Esophagus squamous epithelium (tissue), 5 donors: ENCODE results near the gene TROAP. TPM values are rescaled to one million over a fixed set of nuclear protein-coding genes. Genes with fewer than 3 reads are reported as not detected.
"Not testable (repeated sequence)": the region's sequence is repeated elsewhere in the genome, so short reads cannot be mapped to it uniquely, and the experiment has no call there.

Source experiments
- DNase-seq: peaks from one replicate; lab custom pipeline; 2025; lab: John Stamatoyannopoulos, UW
- H3K27ac ChIP-seq, 4 donors: fragments of 200-600 bp; sonication (generic); one replicate each; pipeline ENCODE4 v1.5.1; 2016 to 2019; ENCODE audit warnings: mild to moderate bottlenecking in 1 of 4
- H3K27me3 ChIP-seq, 4 donors: fragments of 200-600 bp; sonication (generic); 1 replicate in 3 of 4; 2 replicates in 1 of 4; pipeline versions ENCODE4 v1.5.1 to v1.6.0; 2017 to 2021; ENCODE audit warnings: antibody characterized with exemption in 1 of 4
- H3K36me3 ChIP-seq, 3 donors: fragments of 200-600 bp; sonication (generic); one replicate each; pipeline ENCODE4 v1.5.1; 2016 to 2019
- H3K4me1 ChIP-seq, 3 donors: fragments of 200-600 bp; sonication (generic); one replicate each; pipeline ENCODE4 v1.5.1; 2017 to 2019
- H3K4me3 ChIP-seq, 4 donors: fragments of 200-600 bp; sonication (generic); 1 replicate in 3 of 4; 2 replicates in 1 of 4; pipeline ENCODE4 v1.5.1; 2016 to 2019; ENCODE audit warnings: mild to moderate bottlenecking in 2 of 4, moderate library complexity in 1 of 4
- H3K9me3 ChIP-seq, 3 donors: fragments of 200-600 bp; sonication (generic); one replicate each; pipeline ENCODE4 v1.5.1; 2016 to 2019
- CTCF ChIP-seq, 6 experiments: fragments of 450-650 bp in 4 of 6; fragments of 200-600 bp in 2 of 6; sonication (generic) in 2 of 6; IDR thresholded peaks; one replicate each; pipeline ENCODE4 v1.5.1; 2016 to 2019; ENCODE audit warnings: antibody characterized with exemption in 6 of 6, mild to moderate bottlenecking in 4 of 6, moderate library complexity in 4 of 6
- POLR2A ChIP-seq, 4 donors: fragments of 450-650 bp; IDR thresholded peaks; one replicate each; pipeline ENCODE4 v1.6.1; 2017; ENCODE audit warnings: antibody characterized with exemption in 4 of 4, mild to moderate bottlenecking in 4 of 4, moderate library complexity in 3 of 4
- WGBS, 2 donors: methylation state at CpG; one replicate each; pipeline ENCODE4 v1.1.5; 2018; 5-methylcytosine and 5-hydroxymethylcytosine counted together
- intact Hi-C: fragments of 100-400 bp; cut with DNase I; formaldehyde crosslinking; loops from one replicate; pipeline ENCODE4 v1.15.0; 2022
- total RNA-seq, 4 donors: library from RNA; depleted of rRNA; stranded (reverse); fragments of >200 nt; gene quantifications; one replicate each; pipeline ENCODE4 v1.1.0, GENCODE V29; 2016
- donor health status: DM: yes; HTN: yes; CAD: no.

Gene TROAP
- total RNA-seq, 4 donors from 2014 or later: 4.6 to 17.5 (median 8.8) TPM

- Histone ChIP-seq H3K9me3 (no peaks in the 10 kb centered on the region), H3K27me3 (no peaks in the 10 kb centered on the region), H3K36me3 (peaks cover 0 to 4% (median 0%) of the 10 kb centered on the region in 3 donors), H3K4me3 (peak overlapping the region; percentile 77 to 95 (median 82)), H3K27ac (peak overlapping the region; percentile 95 to 96 (median 96)), H3K4me1 (peaks cover 0 to 37% (median 18%) of the 10 kb centered on the region in 3 donors)
- TF ChIP-seq POLR2A (IDR thresholded peaks at IDR 0.05): no peak
- no peak for TF ChIP-seq CTCF (IDR thresholded peaks at IDR 0.05)
- 20 to 22% methylated on average over 3 of the region's 3 CpGs for WGBS, 2 donors
- no peak for DNase-seq
- intact Hi-C loops: loop anchor here (5.0 kb wide), 1 partner anchor 139 kb away; no protein-coding TSS in a partner anchor
These were observed 45.2 kb downstream of the TROAP start for GRCh38 chr12:49368240-49368600.

- Histone ChIP-seq H3K9me3 (no peaks in the 10 kb centered on the region), H3K27ac (peak overlapping the region in 3 of 4 donors; percentile 4 to 66 (median 23)), H3K36me3 (peaks cover 0 to 10% (median 0%) of the 10 kb centered on the region in 3 donors), H3K4me1 (peaks cover 0 to 37% (median 18%) of the 10 kb centered on the region in 3 donors), H3K27me3 (no peaks in the 10 kb centered on the region), H3K4me3 (peak overlapping the region in 1 of 4 donors; percentile 20)
- TF ChIP-seq CTCF (IDR thresholded peaks at IDR 0.05) (peak in 5 of 6 experiments; percentile 14 to 47 (median 30)), POLR2A (IDR thresholded peaks at IDR 0.05) (peak in 1 of 4 donors; percentile 8)
- 43 to 44% methylated on average over 6 of the region's 6 CpGs for WGBS, 2 donors
- intact Hi-C loops: loop anchor here (5.0 kb wide), 1 partner anchor 138 kb away; no protein-coding TSS in a partner anchor
- DNase-seq: no peak
These were observed 46.5 kb downstream of the TROAP start for GRCh38 chr12:49369411-49370145.

DNA sequence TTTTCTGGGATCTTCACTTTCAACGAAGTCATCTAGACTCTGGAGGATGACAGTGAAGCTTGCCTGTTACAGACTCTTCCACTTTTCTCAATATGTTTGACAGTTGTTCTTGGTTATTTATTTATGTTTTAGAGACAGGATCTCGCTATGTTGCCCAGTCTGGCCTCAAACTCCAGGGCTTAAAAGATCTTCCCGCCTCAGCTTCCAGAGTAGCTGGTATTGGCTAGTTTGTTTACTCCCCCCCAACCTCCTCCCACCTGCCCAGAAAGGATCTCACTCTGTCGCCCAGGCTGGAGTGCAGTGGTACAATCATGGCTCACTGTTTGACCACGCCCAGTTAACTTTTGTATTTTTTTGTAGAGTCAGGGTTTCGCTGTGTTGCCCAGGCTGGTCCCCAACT is 47.5 kb downstream of the TROAP start:
- 88 to 91% methylated on average over 6 of the region's 6 CpGs for WGBS, 2 donors
- Histone ChIP-seq H3K27me3 (no peaks in the 10 kb centered on the region), H3K27ac (no peak overlapping the region), H3K36me3 (peaks cover 0 to 10% (median 0%) of the 10 kb centered on the region in 3 donors), H3K9me3 (no peaks in the 10 kb centered on the region), H3K4me1 (peaks cover 0 to 34% (median 18%) of the 10 kb centered on the region in 3 donors), H3K4me3 (no peak overlapping the region)
- intact Hi-C loops: no loop called here
- TF ChIP-seq POLR2A (IDR thresholded peaks at IDR 0.05) (no peak), CTCF (IDR thresholded peaks at IDR 0.05) (no peak)
- no peak for DNase-seq

DNA sequence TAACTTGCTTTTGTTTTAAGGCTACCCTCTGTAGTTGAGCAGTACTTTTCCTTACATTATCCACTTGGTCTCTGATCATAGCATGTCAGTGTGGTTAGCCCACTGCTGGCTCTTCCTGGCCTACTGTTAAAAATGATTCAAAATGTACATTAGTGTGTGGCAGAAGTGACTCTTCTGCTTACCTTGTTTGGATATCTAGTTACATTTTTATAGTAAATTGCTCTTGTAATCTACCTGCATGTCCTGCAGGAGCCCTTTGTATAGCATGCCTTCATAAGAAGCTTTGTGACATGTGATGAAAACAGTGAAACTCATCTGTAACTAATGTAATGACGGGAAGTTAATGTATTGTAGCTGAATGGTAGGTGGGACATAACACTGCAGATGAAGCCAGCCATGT is 52.4 kb downstream of the TROAP start:
- H3K27me3 ChIP-seq: no peaks in the 10 kb centered on the region
- 88 to 100% methylated on average over 1 of the region's 1 CpG for WGBS, 2 donors
- TF ChIP-seq POLR2A (IDR thresholded peaks at IDR 0.05) (no peak), CTCF (IDR thresholded peaks at IDR 0.05) (no peak)
- peaks cover 0 to 10% (median 0%) of the 10 kb centered on the region in 3 donors for H3K36me3 ChIP-seq
- no peaks in the 10 kb centered on the region for H3K9me3 ChIP-seq
- H3K27ac ChIP-seq: no peak overlapping the region
- intact Hi-C loops: no loop called here
- no peaks in the 10 kb centered on the region for H3K4me1 ChIP-seq
- H3K4me3 ChIP-seq: no peak overlapping the region
- DNase-seq: no peak

GRCh38 chr12:49377386-49377785 is 54.3 kb downstream of the TROAP start:
- intact Hi-C loops: no loop called here
- DNase-seq: no peak
- Histone ChIP-seq H3K27ac (no peak overlapping the region), H3K4me1 (no peaks in the 10 kb centered on the region), H3K27me3 (no peaks in the 10 kb centered on the region), H3K4me3 (no peak overlapping the region), H3K36me3 (peaks cover 0 to 10% (median 0%) of the 10 kb centered on the region in 3 donors), H3K9me3 (no peaks in the 10 kb centered on the region)
- 83 to 93% methylated on average over 2 of the region's 2 CpGs for WGBS, 2 donors
- TF ChIP-seq POLR2A (IDR thresholded peaks at IDR 0.05) (no peak), CTCF (IDR thresholded peaks at IDR 0.05) (no peak)

- 89 to 90% methylated on average over 8 to 9 of the region's 9 CpGs for WGBS, 2 donors
- intact Hi-C loops, H3K4me1 ChIP-seq, H3K9me3 ChIP-seq, H3K27ac ChIP-seq, H3K36me3 ChIP-seq, H3K27me3 ChIP-seq, H3K4me3 ChIP-seq, DNase-seq: not testable (repeated sequence)
These were observed 57.1 kb downstream of the TROAP start for GRCh38 chr12:49380184-49380583.
